NCI-H187 treated with DMSO at 0.1 percent for 48 hours (cell line): Measurements from ENCODE around the gene DSCAM.
"Not testable (repeated sequence)": the region's sequence is repeated elsewhere in the genome, so short reads cannot be mapped to it uniquely, and the experiment has no call there.

ENCODE experiments used
- DNase-seq: peaks from one replicate; lab custom pipeline; 2025; lab: John Stamatoyannopoulos, UW

Gene DSCAM

DNA sequence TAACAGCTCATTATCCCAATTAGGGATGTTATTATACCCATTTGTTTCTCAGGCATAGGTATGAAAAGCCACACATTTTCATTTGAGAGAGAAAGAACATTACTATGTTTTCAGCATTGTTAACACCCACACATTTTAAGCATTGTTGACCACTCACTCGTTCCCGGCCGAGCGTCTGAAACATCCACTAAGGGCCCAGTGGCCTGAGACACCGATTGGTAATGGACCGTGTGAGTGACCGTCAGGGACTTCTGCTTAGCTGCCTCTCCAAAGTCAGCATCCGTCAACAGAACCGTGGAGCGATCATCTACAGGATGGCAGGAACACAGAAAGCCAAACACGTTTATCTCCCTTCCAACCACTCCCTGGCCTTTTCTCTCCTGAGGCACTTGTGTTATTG is 795.2 kb downstream of the DSCAM start:
- DNase-seq: peak; percentile 78

DNA sequence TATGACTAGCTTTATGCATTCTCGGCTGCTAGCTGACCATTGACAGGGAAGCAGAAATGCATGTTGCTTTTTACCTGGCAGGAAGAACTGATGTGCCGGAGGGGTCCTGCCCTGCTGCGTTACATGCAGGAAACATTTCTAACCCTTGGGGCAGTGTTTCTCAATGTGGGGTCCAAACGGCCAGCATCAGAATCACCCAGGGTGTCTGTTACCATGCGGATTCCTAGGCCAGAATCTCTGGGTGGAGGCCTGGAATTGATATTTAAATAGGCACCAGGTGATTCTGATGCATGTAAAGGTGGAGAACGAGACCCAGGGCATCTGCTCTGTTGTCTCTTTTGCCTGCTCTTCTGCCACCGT is 797.0 kb downstream of the DSCAM start:
- no peak for DNase-seq

DNA sequence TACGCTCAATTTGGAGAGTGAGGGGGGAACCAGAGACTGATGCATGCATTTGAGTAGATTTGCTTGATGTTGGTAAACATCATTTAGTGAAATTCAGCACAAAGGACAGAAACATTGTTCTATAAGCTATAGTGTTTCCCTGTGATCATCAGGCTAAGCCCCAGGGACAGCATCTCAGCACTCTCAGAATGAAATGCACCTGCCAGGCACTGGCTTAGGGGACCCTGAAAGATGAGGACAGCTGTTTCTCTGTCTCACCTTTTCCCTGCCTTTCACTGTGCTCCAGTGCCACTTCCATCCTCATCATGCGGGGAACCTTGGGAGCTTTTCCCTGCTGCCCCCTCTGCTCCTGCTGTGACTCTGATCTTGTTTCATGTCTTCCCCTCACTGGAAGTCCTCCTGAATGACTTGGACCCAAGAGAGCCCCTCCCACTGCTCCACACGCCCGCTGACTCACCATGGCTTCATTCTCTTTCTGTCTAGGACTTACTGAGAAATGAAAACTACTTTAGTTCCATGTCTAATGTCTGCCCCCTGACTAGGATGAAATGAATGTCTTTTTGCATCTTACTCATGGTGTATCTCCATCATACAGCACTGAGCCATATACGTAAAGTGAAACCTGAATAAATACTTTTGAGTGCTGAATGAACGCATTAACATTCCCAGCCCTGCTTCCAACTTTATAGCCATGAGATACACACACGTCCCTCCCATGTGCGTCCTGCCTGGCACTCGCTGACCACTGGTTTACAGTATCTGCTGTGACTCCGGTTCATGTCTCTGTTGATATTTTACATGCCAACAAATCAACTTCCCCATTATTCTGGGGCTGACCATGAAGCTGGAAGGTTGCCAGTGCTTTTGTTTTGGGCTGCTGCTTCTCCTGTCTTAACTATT is 797.7 kb downstream of the DSCAM start:
- peak; percentile 51 for DNase-seq

- DNase-seq: no peak
These were observed 798.8 kb downstream of the DSCAM start for GRCh38 chr21:40047993-40048730.

DNA sequence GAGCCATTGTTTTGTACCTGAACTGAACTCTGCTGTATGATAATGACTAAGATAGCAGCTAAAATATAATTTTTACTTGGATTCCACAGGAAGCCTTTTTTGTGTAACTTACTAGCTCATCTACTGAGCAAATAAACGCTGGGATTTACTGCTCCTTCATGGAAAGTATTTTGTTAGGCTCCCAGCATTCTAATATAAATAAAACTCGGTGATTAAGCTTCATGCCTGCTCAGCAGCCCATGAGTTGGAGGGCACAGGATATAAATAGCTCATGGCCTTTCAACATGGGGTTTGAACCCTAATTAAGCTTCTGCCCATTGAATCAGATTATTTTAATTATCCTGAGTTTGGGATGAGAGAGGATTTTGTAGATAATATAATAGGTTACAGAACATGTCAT is 799.7 kb downstream of the DSCAM start:
- DNase-seq: no peak

GRCh38 chr21:40043866-40044265 is 803.1 kb downstream of the DSCAM start:
- DNase-seq: no peak

- no peak for DNase-seq
These were observed 803.5 kb downstream of the DSCAM start for GRCh38 chr21:40043423-40043822.

- no peak for DNase-seq
These were observed 805.5 kb downstream of the DSCAM start for GRCh38 chr21:40041446-40041845.

GRCh38 chr21:40033156-40033782 is 813.7 kb downstream of the DSCAM start:
- not testable (repeated sequence) for DNase-seq

DNA sequence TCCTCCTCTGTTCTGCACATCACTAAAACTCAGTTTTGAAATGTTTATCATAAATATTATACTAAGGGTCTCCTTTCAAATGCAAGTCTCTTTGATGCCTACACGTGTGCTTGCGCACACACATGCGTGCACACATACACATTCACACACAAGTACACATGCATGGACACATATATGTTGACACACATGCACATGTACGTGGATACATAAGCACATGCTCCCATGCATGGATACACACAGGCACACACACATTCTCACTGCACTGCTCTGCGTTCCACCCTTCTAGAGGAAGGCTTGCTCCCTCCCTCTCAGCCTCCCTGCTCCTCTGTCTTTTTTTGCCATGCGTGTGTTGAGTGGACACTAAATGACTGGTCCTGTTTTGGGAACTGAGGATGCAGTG is 817.1 kb downstream of the DSCAM start:
- DNase-seq: no peak

DNA sequence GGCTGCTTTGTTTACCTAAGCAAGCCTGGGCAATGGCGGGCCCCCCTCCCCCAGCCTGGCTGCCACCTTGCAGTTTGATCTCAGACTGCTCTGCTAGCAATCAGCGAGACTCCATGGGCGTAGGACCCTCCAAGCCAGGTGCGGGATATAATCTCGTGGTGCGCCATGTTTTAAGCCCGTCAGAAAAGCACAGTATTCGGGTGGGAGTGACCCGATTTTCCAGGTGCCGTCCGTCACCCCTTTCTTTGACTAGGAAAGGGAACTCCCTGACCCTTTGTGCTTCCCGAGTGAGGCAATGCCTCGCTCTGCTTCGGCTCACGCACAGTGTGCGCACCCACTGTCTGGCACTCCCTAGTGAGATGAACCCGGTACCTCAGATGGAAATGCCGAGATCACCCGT is 818.6 kb downstream of the DSCAM start:
- not testable (repeated sequence) for DNase-seq

- no peak for DNase-seq
These were observed 825.2 kb downstream of the DSCAM start for GRCh38 chr21:40021558-40022351.

GRCh38 chr21:40020651-40021050 is 826.3 kb downstream of the DSCAM start:
- no peak for DNase-seq

GRCh38 chr21:40018871-40019475 is 828.0 kb downstream of the DSCAM start:
- no peak for DNase-seq

- DNase-seq: no peak
These were observed 830.3 kb downstream of the DSCAM start for GRCh38 chr21:40016667-40017066.

DNA sequence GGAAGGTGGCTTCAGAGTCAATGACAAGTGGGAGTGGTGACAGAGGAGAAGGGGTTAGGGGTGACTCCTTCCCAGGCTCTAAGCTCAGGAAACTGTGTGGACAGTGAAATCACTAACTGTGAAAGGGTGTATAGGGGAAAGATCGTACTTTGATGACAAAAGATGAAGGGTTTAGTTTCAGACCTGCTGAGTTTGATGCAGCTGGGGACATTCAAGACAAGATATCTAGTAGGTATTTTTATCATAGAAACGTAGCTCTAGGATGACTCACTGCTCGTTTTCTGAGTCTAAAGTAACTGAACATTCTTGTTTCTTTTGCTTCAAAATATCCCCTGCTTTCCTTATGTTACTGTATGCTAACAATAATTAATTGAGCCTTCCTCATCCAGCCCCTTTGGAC is 830.7 kb downstream of the DSCAM start:
- DNase-seq: no peak

DNA sequence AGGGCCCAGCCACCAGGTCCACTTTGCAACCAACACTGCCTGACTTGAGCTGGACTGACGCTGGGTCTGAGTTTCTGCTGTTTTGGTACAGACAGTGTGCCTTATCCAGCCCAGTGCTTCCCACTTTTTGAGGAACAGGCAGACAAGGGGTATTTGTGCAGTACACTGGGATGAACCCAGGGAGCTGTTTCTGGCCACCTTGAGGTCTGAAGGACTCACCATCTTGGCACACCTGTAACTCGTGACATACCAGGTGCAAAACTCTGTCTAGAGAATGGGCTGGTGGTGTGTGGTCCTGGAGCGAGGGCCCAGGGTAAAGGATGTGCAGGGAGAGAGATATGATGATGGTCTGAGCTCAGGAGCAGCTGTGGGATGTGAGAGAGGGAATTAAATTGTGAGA is 831.1 kb downstream of the DSCAM start:
- DNase-seq: no peak

DNA sequence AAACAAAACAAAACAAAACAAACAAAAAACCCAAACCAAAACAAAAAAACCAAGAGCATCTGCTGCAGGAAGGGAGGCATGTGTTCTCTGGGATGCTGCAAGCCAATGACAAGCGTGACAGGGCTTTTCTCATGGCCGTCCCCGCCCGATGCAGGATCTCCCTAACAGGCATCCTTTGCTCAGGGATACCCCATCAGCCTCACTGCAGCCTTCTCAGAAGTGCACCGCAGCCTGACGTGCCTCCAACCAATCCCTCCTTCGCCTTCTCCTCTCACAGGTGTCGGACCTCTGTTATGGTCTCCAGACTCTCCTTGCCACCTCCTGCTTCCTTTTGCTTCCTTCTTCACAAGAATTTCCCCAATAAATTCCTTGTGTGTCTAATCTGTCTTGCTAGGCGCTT is 832.6 kb downstream of the DSCAM start:
- no peak for DNase-seq

GRCh38 chr21:40013001-40013735 is 833.8 kb downstream of the DSCAM start:
- DNase-seq: no peak

- no peak for DNase-seq
These were observed 835.6 kb downstream of the DSCAM start for GRCh38 chr21:40011371-40011770.

DNA sequence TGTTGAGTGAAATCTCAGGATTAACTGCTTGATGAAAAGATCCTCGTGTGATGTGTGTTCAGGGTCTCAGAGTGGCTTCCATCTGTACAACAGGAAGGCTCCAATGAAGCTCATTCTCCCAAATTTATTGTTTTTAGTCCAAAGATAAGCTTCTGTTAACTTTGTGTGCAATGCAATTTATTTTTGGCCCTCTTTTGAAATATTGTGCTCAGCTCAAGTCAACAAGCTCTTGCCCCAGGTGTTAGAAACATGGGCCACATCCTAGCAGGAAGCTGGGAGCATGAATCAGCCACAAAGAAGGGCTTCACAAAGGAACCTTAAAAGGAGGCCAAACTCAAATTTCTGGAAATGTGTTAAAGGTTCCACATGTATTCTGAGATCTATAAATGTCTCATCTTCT is 844.0 kb downstream of the DSCAM start:
- no peak for DNase-seq
